Caco-2 (cell line): ENCODE data around the gene AFAP1L2. TPM values are rescaled to one million over a fixed set of nuclear protein-coding genes. Genes with fewer than 3 reads are reported as not detected.
A peak's percentile ranks its signal among the peaks of the same experiment; 100 is the strongest.

Experiments
- BruUV-seq: library from RNA; stranded (reverse); fragments of 400-500 nt; replicated peaks from 2 replicates; lab custom pipeline; 2021; lab: Mats Ljungman, UMichigan
- CTCF ChIA-PET: fragments of 300-600 bp; sonication (Branson Sonifier 250); formaldehyde crosslinking; loops from one replicate; lab custom pipeline; 2022; ENCODE audit warnings: antibody characterized with exemption; lab: Charles Lee
- POLR2A ChIA-PET: fragments of 300-600 bp; sonication (Branson Sonifier 250); formaldehyde crosslinking; loops from one replicate; lab custom pipeline; 2022; ENCODE audit warnings: antibody characterized with exemption; lab: Charles Lee
- DNase-seq, 2 experiments: peaks; one replicate each; pipeline versions ENCODE4 v3.0.0 to v3.0.0-alpha.2; 2020 to 2022
- H3K27me3 ChIP-seq: replicated peaks from 2 replicates; pipeline ENCODE4 v1.6.0; 2011; ENCODE audit warnings: low read length; ENCODE audit not compliant: control insufficient read depth, insufficient read depth
- H3K36me3 ChIP-seq: 2 replicates; pipeline ENCODE4 v1.5.1; 2011; ENCODE audit warnings: low read length; ENCODE audit not compliant: control insufficient read depth, insufficient read depth
- H3K4me1 ChIP-seq: fragments of 250-450 bp; sonication (Bioruptor Pico); 2 replicates; pipeline ENCODE4 v1.5.1; 2020; ENCODE audit warnings: mild to moderate bottlenecking
- H3K4me3 ChIP-seq: 2 replicates; pipeline ENCODE4 v1.5.1; 2011; ENCODE audit warnings: low read depth, mild to moderate bottlenecking, control low read depth, low read length
- H3K9me3 ChIP-seq: fragments of 250-450 bp; sonication (Bioruptor Pico); 2 replicates; pipeline ENCODE4 v1.5.1; 2020; ENCODE audit warnings: mild to moderate bottlenecking, moderate library complexity
- H3K27ac Mint-ChIP-seq: one replicate; pipeline ENCODE4 v1.8.0; 2022; ENCODE audit warnings: mixed read lengths; ENCODE audit not compliant: unreplicated experiment
- H3K27me3 Mint-ChIP-seq: one replicate; pipeline ENCODE4 v1.8.0; 2022; ENCODE audit warnings: mixed read lengths; ENCODE audit not compliant: insufficient read depth, unreplicated experiment
- H3K36me3 Mint-ChIP-seq: one replicate; pipeline ENCODE4 v1.8.0; 2022; ENCODE audit warnings: mild to moderate bottlenecking, mixed read lengths; ENCODE audit not compliant: insufficient read depth, unreplicated experiment
- H3K4me1 Mint-ChIP-seq: one replicate; pipeline ENCODE4 v1.8.0; 2022; ENCODE audit warnings: low read depth, mixed read lengths; ENCODE audit not compliant: unreplicated experiment
- H3K4me3 Mint-ChIP-seq: one replicate; pipeline ENCODE4 v1.8.0; 2022; ENCODE audit warnings: mild to moderate bottlenecking, moderate library complexity, mixed read lengths; ENCODE audit not compliant: unreplicated experiment
- H3K9me3 Mint-ChIP-seq: one replicate; pipeline ENCODE4 v1.8.0; 2022; ENCODE audit warnings: mixed read lengths; ENCODE audit not compliant: unreplicated experiment
- CTCF ChIP-seq, 2 experiments: fragments of 200-600 bp in 1 of 2; IDR thresholded peaks; 1 replicate in 1 of 2; 2 replicates in 1 of 2; pipeline versions ENCODE4 v1.5.1 to v1.8.0; 2011 to 2022; ENCODE audit warnings: antibody characterized with exemption in 1 of 2, control low read depth in 1 of 2, inconsistent platforms in 1 of 2, low read depth in 1 of 2, low read length in 1 of 2, mild to moderate bottlenecking in 1 of 2, moderate library complexity in 1 of 2; ENCODE audit not compliant: insufficient read depth in 1 of 2, severe bottlenecking in 1 of 2, unreplicated experiment in 1 of 2
- intact Hi-C: fragments of 100-400 bp; cut with micrococcal nuclease; formaldehyde crosslinking; loops from one replicate; pipeline ENCODE4 v1.10.0; 2022; ENCODE audit not compliant: unreplicated experiment
- total RNA-seq: library from RNA; stranded (reverse); gene quantifications from 2 replicates; pipeline ENCODE4 v1.2.3, GENCODE V29; 2022

AFAP1L2 gene
- total RNA-seq, 1 experiment from 2014 or later, result 2.3 TPM

GRCh38 chr10:114412907-114413797 is 8.8 kb upstream of the AFAP1L2 start:
- no TSS peak for BruUV-seq
- intact Hi-C loops, result no loop called here
- no peaks in the 10 kb centered on the region for H3K9me3 Mint-ChIP-seq
- DNase-seq, result peak; percentile 27 to 46
- POLR2A ChIA-PET, result no interaction called here
- Histone ChIP-seq H3K36me3 (no peaks in the 10 kb centered on the region), H3K4me3 (no peak overlapping the region), H3K9me3 (peaks cover 4% of the 10 kb centered on the region; the same call in 1 of the 2 replicates), H3K4me1 (peaks cover 6% of the 10 kb centered on the region; the same call in 1 of the 2 replicates), H3K27me3 (no peaks in the 10 kb centered on the region; the same call in 1 of the 2 replicates)
- CTCF ChIA-PET, result interaction anchor here (1.1 kb wide), 1 partner anchor 109 kb away, joined by 5 read pairs; no protein-coding TSS in a partner anchor
- peaks cover 2% of the 10 kb centered on the region for H3K27me3 Mint-ChIP-seq
- H3K4me3 Mint-ChIP-seq, result no peak overlapping the region
- no peak overlapping the region for H3K27ac Mint-ChIP-seq
- H3K4me1 Mint-ChIP-seq, result peaks cover 6% of the 10 kb centered on the region
- no peak for TF ChIP-seq CTCF (IDR thresholded peaks at IDR 0.05; ENCODE audit: insufficient read depth in 1 of 2, low read depth in 1 of 2, low read length in 1 of 2, severe bottlenecking in 1 of 2, unreplicated experiment in 1 of 2)
- no peaks in the 10 kb centered on the region for H3K36me3 Mint-ChIP-seq

GRCh38 chr10:114408968-114409444 is 4.7 kb upstream of the AFAP1L2 start:
- intact Hi-C loops, result no loop called here
- no TSS peak for BruUV-seq
- Mint-ChIP-seq H3K27me3 (peaks cover 2% of the 10 kb centered on the region), H3K27ac (no peak overlapping the region), H3K4me1 (peaks cover 6% of the 10 kb centered on the region), H3K9me3 (no peaks in the 10 kb centered on the region), H3K4me3 (no peak overlapping the region), H3K36me3 (no peaks in the 10 kb centered on the region)
- no peaks in the 10 kb centered on the region; the same call in 1 of the 2 replicates for H3K27me3 ChIP-seq
- H3K4me1 ChIP-seq, result peaks cover 6% of the 10 kb centered on the region; the same call in 1 of the 2 replicates
- CTCF ChIA-PET, result interaction anchor here (1.2 kb wide), 1 partner anchor 106 kb away, joined by 3 read pairs; no protein-coding TSS in a partner anchor
- H3K4me3 ChIP-seq, result no peak overlapping the region
- no peak for TF ChIP-seq CTCF (IDR thresholded peaks at IDR 0.05; ENCODE audit: insufficient read depth in 1 of 2, low read depth in 1 of 2, low read length in 1 of 2, severe bottlenecking in 1 of 2, unreplicated experiment in 1 of 2)
- POLR2A ChIA-PET, result no interaction called here
- DNase-seq, result no peak
- no peaks in the 10 kb centered on the region for H3K36me3 ChIP-seq
- H3K9me3 ChIP-seq, result no peaks in the 10 kb centered on the region

- intact Hi-C loops, result no loop called here
- H3K9me3 Mint-ChIP-seq, result no peaks in the 10 kb centered on the region
- peaks cover 2% of the 10 kb centered on the region for H3K27me3 Mint-ChIP-seq
- no peaks in the 10 kb centered on the region for H3K36me3 Mint-ChIP-seq
- peaks cover 5% of the 10 kb centered on the region; the same call in 1 of the 2 replicates for H3K4me1 ChIP-seq
- H3K27ac Mint-ChIP-seq, result no peak overlapping the region
- peaks cover 6% of the 10 kb centered on the region for H3K4me1 Mint-ChIP-seq
- CTCF ChIA-PET, result interaction anchor here (1.2 kb wide), 1 partner anchor 105 kb away, joined by 3 read pairs; no protein-coding TSS in a partner anchor
- H3K4me3 Mint-ChIP-seq, result no peak overlapping the region
- H3K36me3 ChIP-seq, result no peaks in the 10 kb centered on the region
- H3K9me3 ChIP-seq, result no peaks in the 10 kb centered on the region
- peaks cover under 1% of the 10 kb centered on the region for H3K27me3 ChIP-seq
- H3K4me3 ChIP-seq, result no peak overlapping the region
- no peak for DNase-seq
- TF ChIP-seq CTCF (IDR thresholded peaks at IDR 0.05; ENCODE audit: insufficient read depth in 1 of 2, low read depth in 1 of 2, low read length in 1 of 2, severe bottlenecking in 1 of 2, unreplicated experiment in 1 of 2), result no peak
- POLR2A ChIA-PET, result no interaction called here
- BruUV-seq, result no TSS peak
Observed at GRCh38 chr10:114408112-114408967, 4.0 kb upstream of the AFAP1L2 start.
